Activated CD4-positive, CD25-positive, alpha-beta regulatory T cell treated with anti-CD3 and anti-CD28 coated beads, Interleukin-2, amount 50 U/mL, for 16 hours (primary cell): ENCODE data around the gene CTDNEP1.

Source experiments
- DNase-seq: peaks from one replicate; pipeline ENCODE4 v3.0.0-alpha.2; 2020; ENCODE audit warnings: low read depth, low spot score

Gene CTDNEP1

DNA sequence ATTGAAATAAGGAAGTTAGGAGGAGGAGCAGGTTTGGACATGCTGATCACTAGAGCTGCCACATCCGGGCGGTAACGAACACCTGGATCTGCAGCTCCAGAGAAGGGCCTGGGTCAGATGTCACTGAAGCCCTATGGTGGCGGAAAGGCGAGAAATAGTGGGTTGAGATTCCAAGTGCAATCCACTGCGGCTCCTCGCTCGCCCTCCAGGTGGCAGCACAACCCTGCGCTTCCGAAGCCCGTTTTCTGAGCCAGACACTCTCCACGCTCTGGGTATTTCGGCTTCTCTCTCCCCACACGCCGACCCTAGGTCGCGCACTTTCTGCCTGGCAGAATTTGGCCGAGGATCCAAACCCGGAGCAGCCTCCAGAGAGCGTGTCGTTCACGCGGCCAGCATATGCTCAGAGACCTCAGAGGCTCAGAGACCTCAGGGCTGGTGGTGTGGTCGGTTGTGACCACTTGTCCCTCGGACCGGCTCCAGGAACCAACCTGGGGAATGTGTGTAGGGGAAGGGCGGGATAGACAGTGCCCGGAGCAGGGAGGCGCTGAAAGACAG lies 29.1 kb upstream of the CTDNEP1 start:
- peak; percentile 71 for DNase-seq

DNA sequence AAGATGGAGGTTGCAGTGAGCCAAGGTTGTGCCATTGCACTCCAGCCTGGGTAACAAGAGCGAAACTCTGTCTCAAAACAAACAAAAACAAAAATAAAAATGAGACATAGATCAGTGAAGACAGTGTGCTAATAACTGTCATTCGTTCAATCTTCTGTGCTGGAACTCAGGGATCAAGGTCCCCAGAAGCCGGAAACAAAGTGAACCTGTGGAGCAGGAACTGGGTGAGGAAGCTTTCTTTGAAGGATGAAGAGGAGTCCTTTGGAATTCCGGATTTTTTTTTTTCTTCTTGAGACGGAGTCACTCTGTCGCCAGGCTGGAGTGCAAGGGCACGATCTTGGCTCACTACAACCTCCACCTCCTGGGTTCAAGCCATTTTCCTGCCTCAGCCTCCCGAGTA lies 27.9 kb upstream of the CTDNEP1 start:
- DNase-seq, result no peak

DNA sequence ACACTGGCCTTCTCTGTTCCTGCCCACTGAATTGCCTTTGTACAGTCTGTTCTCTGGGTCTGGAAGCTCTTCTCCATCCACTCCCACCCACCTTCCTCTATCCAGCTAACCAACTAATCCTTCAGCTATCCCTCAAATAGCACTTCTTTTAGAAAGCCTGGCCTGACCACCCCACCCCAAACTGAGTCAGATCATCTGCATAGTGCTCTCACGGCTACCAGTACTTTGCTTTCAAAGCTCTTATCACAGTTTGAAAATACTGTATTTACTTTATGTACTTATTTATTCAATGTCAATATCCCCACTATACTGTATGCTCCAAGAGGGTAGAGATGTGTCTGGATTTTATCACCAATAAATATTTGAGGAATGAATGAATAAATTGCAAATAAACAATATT lies 15.2 kb upstream of the CTDNEP1 start:
- no peak for DNase-seq

DNA sequence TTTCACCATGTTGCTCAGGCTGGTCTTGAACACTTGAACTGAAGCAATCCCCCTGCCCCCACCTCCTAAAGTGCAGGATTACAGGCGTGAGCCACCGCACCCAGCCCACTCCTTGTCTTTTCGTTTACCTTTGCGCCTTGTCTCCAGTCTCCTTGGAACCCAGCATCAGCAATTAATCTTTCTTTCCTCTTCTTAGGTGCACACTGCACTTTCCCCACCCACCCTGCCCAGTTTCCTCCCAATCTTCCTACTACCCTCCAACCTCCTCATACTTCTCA lies 12.2 kb upstream of the CTDNEP1 start:
- DNase-seq, result no peak

DNA sequence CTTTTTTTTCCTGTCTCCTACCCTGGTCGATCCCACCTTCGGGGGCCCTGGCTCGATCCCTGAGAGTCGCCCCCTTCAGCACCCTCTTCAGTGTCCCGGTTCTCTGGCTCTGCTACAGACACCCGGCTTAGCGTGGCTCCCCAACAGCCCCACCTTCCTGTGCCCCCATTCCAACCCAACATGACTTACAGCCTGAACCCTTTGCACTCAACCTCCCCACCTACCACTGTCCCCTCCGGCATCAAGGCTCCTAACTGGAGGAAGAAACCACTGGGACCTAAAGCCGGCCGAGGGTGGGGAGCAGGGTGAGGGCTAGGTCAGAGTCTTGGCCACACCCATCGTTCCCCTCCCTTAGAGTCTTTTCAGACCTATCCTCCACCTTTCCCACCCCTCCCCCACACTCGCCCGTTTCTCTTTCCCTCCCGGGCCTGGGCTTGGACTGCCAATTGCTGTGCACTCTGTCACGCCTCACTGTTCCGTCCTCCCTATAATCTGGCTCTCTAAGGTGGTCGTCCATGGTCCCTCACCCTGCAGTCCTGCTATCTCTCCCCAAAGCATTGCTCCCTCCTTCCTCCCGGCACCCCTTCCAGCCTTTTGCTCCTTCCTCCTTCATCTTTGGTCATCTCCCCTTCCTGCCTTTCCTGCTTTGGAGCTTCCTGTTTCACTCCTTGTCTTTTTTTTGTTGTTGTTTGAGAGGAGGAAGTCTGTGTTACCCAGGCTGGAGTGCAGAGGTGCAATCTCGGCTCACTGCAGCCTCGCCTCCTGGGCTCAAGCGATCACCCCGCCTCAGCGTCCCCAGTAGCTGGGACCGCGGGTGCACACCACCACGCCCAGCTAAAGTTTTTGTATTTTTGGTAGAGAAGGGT lies 11.6 kb upstream of the CTDNEP1 start:
- DNase-seq, result no peak

DNA sequence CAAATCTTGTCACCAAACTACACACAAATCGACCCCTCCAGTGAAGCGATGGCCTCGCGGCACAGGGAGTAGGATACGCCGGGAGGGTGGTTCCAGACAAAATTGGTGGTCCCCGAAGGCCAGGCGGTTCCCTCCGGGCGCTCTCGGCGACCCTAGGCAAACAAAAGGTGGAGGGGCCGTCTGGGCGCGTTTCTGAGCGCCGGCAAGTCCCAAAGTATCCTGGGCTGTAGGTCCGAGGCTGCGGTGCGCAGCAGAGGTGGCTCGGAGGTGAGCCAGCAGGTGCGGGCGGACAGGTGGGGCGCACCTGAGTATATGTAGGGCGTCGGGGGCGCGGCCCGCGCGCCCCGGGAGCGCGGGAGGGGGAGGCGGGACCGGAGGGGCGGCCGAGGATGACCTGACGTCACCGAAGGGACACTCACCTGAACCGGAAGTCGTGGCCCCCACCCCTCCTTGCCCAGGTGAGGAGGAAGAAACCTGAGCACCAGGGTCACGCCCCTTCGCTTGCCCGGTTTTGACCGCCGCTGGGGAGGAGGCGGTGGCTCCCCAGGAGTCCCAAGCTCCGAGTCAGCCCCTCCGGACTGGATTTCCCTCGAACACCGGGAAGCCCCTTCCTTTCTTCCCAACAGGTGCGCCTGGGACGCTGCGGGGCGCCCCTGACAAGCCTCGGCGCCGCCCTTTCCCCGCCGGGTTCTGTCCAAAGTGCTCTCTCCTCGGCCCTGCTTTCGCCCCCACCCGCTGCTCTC lies 10.8 kb upstream of the CTDNEP1 start, which contains the start of gene CLDN7:
Gene CLDN7, minus strand, starts transcription at position 287 of the 743 bp plus-strand sequence. CDS start 435 bp downstream, outside the sequence.
- no peak for DNase-seq

DNA sequence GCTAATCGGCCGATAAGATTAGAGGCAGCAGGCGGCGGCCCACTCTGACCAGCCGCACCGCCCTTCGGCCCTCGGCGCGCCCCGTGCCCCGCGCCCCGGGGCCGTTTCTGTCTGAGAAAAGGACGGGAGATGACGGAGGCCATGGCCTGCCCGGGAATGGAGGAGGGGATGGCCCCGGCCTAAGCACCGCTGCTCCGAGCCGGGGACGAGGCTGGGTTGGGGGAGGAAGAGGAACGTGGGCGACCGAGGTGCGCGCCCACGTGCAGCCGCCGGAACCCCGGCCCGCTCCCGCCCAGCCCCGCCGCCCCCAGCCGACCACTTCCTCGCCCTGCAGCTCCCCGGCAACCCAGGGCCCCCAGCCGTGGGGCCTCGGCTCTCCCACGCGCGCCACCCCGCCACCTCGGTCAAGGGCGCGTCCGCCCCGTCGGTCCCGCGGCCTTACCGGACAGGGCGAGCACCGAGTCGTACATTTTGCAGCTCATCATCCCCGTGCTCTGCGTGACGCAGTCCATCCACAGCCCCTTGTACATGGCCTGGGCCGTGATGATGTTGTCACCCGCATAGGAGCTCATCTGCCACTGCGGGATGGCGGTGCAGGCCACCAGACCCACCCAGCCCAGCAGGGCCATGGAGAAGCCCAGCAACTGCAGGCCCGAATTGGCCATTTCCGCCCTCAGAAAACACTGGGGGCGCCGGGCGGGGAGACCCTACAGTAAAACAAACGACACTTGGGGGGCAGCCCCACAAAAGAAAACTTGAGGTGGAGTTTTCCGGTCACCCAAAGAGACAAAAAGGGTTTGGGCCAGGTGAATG lies 10.1 kb upstream of the CTDNEP1 start:
- DNase-seq, result no peak

DNA sequence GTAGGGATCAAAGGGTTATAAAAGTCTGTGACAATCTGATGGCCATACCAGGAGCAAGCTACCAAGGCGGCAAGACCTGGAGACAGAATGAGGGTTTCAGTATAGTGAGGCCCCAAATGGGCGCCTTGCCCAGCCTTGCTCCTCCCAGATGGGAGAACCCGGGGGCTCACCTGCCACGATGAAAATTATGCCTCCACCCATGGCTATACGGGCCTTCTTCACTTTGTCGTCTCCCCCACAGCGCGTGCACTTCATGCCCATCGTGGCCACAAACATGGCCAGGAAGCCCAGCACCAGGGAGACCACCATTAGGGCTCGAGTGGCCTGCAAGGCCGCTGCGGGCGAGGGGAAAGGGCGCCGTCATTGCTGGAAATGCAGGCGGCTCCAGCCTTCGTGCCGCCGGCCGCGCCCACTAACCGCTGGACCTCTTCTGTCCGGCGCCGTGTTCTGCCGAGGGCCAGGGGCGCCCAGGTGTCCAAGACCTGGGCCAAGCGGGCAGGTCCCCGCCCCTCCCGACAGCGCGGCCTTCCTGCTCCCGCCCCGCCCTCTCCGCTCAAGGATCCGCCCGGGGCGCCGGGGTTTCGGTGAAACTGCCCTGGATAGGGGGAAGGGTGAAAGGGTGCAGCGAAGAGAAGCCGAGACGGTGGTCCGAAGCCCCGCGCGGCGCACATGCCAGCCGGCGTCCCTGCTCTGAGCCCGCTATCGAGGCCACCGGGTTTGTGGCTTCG lies 9.3 kb upstream of the CTDNEP1 start:
- no peak for DNase-seq

DNA sequence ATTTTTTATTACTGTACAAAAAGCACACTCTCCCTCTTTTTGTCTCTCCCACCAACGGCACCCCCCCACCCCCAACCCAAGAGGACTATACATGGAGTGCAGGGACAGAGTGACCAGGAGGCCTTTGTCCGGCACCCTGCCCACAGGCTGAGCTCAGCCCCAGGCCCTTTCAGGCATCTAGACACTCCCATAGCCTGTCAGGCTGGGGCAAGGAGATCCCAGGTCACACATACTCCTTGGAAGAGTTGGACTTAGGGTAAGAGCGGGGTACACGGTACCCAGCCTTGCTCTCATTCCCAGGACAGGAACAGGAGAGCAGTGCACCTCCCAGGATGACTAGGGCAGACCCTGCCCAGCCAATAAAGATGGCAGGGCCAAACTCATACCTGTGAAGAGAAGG lies 8.6 kb upstream of the CTDNEP1 start:
- no peak for DNase-seq

DNA sequence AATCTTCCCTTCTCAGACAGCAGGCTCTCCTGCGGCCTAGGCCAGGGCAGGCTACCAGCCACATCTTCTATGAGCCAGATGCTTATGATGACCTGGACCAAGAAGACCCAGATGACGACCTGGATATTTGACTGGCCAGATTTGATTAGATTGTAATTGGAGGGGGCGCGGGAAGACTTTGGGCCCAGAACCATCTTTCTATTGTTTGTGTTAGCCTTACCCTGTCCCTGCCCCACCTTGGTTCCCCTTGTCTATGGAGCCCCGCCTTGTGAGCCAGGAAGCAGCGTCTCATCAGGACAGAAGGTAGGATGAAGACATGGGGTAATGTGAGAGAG lies 8.0 kb upstream of the CTDNEP1 start:
- no peak for DNase-seq

DNA sequence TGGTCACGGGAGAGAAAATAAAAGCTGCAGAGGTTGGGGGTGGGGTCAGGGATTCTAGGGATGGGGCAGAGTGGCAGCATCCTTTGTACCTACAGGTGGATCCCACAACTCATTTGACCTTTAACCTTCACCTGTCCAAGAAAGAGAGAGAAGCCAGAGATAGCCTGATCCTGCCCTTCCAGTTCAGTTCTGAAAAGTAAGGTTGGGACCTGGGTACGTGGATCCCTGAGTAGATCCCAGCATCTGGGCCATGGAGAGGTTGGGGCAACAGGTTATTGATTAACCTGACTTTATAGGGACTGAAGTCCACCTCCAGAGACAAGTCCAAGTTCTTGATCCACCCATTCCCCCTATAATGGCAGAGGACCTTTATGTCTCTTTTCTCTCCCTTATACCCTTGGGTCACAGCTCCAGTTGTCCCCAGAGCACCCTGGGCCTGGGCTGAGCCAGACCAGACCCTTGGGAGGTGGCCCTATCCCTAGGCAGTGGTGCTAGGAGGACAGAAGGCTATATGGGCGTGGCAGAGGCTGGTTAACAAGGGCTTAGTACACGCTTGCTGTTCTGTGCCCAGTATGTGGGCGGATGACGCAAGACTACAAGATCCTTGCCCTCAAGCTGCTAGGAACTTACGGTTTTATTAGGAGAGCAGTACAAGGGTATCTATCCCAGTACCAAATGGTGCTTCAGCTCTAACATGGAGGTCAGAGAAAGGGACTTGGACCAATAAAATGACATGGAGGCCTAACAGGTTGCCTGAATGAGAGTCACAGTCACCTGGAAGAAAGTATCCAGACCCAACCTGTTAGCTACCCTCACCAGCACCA lies 7.4 kb upstream of the CTDNEP1 start:
- no peak for DNase-seq

DNA sequence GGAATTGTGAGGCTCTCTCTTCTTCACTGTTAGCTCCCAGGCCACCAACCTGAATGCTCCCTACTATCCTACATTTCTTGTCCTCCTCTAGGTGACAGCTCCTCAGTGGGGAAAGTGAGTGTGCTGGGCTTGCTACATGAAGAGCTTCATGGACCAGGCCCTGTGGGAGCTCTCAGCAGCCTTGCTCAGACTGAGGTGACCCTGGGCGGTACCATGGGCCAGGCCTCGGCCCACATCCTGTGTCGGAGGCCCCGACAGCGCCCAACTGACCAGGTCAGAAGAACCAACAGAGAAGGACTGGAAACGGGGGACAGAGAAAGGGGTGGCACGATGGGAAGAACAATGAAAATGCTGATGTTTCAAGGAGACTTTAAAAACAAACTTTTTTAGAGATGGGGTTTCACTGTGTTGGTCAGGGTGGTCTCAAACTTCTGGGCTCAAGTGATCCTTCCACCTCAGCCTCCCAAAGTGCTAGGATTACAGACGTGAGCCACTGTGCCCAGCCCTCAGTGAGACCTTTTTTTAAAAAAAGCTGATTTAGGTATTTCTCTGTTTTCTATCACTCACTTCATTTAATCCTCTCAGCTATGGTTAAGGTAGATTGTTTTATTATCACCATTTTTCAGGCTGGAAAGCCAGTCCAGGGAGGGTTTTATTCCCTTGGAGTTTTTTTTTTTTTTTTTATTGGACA lies 5.4 kb upstream of the CTDNEP1 start:
- DNase-seq, result no peak

DNA sequence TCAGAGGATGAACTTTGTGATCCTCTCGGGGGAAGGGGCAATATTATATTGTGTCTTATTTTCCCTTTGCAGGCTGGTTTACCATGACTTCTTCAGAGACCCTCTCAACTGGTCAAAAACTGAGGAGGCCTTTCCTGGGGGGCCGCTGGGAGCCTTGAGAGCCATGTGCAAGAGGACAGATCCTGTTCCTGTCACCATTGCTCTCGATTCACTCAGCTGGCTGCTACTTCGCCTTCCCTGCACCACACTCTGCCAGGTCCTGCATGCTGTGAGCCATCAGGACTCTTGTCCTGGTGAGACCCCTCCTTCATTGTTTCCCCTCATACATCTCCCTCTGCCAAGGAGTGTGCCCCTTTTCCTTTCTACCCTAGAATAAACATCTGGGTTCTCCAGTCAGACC lies 3.0 kb upstream of the CTDNEP1 start:
- DNase-seq, result no peak

DNA sequence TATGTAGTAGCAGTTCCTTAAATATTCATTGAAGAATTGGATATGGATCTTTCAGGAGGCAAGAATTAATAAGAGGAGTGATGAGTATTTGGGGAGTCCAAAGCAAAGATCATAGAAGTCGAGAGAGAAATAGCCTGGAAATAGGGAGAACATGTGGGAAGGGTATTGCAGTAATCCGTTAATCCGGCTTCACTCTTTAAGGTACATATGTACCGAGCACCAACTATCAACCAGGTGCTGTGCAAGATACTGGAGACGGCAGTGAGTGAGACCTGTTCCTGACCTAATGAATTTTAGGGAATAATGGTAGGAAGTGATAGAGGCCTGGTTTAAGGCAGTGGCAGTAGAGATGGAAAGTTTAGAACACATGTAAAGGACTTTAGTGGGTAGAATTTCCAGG lies 1.5 kb upstream of the CTDNEP1 start:
- DNase-seq, result no peak

DNA sequence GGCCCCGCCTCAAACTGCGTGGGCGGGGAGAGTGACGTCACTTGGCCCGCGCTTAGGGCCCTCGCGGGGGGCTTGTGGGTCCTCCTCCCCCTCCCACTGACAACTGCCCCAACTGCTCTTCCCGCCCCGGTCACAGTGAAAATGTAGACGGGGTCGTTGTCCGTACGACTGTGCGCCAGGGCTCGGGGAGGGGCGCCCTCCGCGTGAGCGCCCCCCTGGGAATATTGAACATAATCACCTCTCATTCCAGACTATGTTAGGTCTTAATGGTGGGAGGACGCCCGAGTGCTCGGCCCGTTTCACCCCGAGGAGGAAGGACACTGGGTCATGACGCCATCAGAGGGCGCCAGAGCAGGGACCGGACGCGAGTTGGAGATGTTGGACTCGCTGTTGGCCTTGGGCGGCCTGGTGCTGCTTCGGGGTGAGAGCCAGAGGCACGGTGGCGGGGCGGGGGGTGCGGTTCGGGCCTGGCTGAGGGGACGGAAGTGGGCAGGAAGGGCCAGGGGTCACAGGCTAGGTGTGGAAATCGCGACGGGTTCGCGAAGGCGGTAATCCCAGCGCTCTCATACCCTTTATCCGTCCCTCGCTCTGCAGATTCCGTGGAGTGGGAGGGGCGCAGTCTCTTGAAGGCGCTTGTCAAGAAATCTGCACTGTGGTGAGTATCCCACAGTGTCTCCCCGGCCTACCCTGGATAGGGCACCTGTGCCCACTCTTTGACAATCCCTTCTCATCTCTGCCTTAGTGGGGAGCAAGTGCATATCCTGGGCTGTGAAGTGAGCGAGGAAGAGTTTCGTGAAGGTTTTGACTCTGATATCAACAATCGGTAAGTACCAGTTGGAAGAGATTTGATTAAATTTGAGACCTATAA lies 876 bp upstream of the CTDNEP1 start, which contains the start of gene ELP5:
Gene ELP5, plus strand, starts transcription at position 40 of the 868 bp plus-strand sequence. Its CDS starts 336 bp downstream, at position 376.
- DNase-seq, result peak; percentile 81

DNA sequence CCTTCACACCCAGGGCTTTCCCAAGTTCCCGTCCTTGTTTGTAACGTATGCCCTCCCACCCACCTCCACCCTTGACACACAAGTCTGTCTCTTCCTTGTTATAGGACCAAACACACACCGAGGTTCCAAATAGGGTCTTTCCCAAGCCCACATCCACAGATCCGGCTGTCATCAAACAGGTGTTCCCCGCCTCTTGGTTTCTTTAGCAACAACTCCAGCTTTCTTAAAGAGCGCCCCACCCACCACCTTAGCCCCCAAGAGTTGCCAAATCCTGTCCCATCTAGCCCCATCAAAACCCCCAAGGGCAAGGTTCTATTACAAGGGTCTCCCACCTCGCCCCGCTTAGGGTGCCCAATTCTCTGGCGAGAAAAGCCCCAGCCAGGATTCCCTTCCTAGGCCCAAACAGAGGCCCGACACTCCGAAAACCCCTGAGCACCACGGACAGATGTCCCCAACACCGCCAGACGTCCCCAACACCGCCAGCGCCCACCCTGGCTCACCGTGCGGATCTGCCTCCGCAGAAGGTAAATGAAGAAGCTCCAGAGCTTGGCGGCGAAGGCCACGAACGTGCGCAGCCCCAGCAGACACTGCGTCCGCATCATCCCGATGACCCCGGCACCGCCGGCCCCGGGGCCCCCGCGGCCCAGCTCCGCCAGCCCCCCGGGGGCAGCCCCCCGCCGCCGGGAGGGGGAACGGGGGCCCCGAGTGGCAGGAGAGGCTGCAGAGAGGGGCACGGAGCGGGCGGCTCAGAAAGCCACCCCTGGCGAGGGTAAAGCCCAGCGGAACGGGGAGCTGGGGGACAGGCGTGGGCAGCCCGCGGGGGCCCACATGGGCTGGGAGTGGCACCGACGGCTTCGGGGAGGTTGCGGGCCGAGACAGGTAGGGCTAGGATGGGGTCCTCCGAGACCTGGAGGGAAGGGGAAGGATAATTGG lies 573 bp downstream of the CTDNEP1 start:
- no peak for DNase-seq

DNA sequence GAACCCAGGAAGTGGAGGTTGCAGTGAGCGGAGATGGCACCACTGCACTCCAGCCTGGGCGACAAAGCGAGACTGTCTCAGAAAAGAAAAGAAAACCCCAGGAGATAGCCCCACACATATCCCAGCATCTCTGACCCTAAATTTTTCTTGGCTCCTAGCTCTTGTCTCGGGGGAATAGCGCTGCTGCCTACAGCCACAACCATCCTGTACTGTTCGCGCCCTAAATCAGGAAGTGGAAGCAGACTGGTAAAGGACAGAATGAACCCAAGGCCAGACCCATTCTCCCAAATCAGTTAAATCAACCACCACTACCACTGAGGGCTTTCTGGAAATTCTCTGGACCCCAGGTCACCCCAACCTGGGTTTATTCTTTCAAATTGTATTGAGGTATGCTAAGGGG lies 1.7 kb downstream of the CTDNEP1 start:
- no peak for DNase-seq

DNA sequence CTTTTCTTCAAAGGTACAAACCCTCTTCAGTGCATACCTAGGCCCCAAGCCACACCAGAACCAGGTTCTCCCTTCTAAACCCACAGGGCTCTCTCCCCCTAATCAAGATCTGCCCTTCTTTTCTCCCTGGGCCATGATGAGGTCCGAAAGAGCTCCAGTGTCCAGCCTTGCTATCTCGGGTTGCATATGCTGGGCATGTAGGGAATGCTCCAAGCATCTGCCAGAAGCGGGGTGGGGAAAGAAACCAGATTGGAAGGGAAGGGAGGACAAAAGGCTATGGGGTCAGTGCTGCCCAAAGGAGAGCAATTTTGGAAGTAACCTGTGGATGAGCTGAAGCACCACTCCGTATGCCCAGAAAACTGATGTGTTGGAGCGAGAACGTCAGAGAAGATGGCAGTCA lies 2.3 kb downstream of the CTDNEP1 start:
- no peak for DNase-seq
